Measurements from ENCODE around the gene RPL32.
"Not testable (repeated sequence)": the region's sequence is repeated elsewhere in the genome, so short reads cannot be mapped to it uniquely, and the experiment has no call there.

DNA sequence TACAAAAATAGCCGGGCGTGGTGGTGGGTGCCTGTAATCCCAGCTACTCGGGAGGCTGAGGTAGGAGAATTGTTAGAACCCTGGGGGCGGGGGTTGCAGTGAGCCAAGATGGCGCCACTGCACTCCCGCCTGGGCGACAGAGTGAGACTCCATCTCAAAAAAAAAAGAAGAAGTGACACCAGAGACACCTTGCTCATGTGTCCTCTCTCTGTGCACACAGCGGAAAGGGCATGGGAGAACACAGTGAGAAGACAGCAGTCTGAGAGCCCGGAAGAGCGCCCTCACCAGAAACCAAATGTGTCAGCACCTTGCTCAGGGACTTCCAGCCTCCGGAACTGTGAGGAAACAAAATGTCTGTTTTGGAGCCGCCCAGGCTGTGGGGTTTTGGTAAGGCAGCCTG, 40.5 kb upstream of the RPL32 start:
- TF ChIP-seq, protein P1, sequence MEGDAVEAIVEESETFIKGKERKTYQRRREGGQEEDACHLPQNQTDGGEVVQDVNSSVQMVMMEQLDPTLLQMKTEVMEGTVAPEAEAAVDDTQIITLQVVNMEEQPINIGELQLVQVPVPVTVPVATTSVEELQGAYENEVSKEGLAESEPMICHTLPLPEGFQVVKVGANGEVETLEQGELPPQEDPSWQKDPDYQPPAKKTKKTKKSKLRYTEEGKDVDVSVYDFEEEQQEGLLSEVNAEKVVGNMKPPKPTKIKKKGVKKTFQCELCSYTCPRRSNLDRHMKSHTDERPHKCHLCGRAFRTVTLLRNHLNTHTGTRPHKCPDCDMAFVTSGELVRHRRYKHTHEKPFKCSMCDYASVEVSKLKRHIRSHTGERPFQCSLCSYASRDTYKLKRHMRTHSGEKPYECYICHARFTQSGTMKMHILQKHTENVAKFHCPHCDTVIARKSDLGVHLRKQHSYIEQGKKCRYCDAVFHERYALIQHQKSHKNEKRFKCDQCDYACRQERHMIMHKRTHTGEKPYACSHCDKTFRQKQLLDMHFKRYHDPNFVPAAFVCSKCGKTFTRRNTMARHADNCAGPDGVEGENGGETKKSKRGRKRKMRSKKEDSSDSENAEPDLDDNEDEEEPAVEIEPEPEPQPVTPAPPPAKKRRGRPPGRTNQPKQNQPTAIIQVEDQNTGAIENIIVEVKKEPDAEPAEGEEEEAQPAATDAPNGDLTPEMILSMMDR (IDR thresholded peaks at IDR 0.05) = not testable (repeated sequence)
- not testable (repeated sequence) for TF ChIP-seq POLR2A (IDR thresholded peaks at IDR 0.05; ENCODE audit: low read depth)

Data from esophagus muscularis mucosa (tissue), 3 donors.